Right ventricle myocardium inferior (tissue), 1 donor: ENCODE measurements around the gene ANGEL2. TPM values are rescaled to one million over a fixed set of nuclear protein-coding genes. Genes with fewer than 3 reads are reported as not detected.
"Not testable (repeated sequence)": the region's sequence is repeated elsewhere in the genome, so short reads cannot be mapped to it uniquely, and the experiment has no call there.

Experiments used
- ATAC-seq: fragments of 200-7000 bp; cut with Tn5 transposase; one replicate; pipeline ENCODE4 v1.9.1; 2020; ENCODE audit warnings: mild to moderate bottlenecking, moderate library complexity
- DNase-seq: peaks from one replicate; pipeline ENCODE4 v3.0.0; 2021; ENCODE audit errors: missing footprints
- intact Hi-C: fragments of 100-400 bp; cut with DNase I; formaldehyde crosslinking; loops from one replicate; pipeline ENCODE4 v1.11.0; 2022
- long read RNA-seq: library from polyadenylated mRNA; unstranded; transcript quantifications from one replicate; pipeline ENCODE4 v2.0.0, GENCODE V29; 2021
- total RNA-seq: library from RNA; stranded (reverse); fragmentation: NEBNext Ultra II Directional; extraction: Animal tissue kit (Norgen Biotek cat#: 25700); gene quantifications from one replicate; pipeline ENCODE4 v1.2.1, GENCODE V29; 2021
- donor health status: DM: no; HTN: yes; CAD: no; lungs with severe emphysema.

The ANGEL2 gene
- 14.3 TPM for total RNA-seq
- long read RNA-seq, full-length matches to known transcripts, result 1 of 8 reads
- long read RNA-seq, partial matches to known transcripts, result 1 of 8 reads
- long read RNA-seq, other reads (novel, unspliced or antisense), result 6 of 8 reads

GRCh38 chr1:213015099-213016050 lies at the start of gene ANGEL2:
ANGEL2 (minus strand) TSS chr1:213015867; CDS start chr1:213015671, 196 bp downstream.
- DNase-seq (peak; percentile 98), ATAC-seq (peak; percentile 99)
- intact Hi-C loops, result loop anchor here (5.0 kb wide), 1 partner anchor 37 kb away; the partner anchor contains the start of gene RPS6KC1

GRCh38 chr1:213061263-213061662 lies 45.6 kb upstream of the ANGEL2 start:
- ATAC-seq (no peak), DNase-seq (no peak)
- intact Hi-C loops, result no loop called here

- DNase-seq (no peak), ATAC-seq (no peak)
- intact Hi-C loops, result no loop called here
These were observed 45.2 kb upstream of the ANGEL2 start for GRCh38 chr1:213060836-213061235.

- intact Hi-C loops, result no loop called here
- ATAC-seq, result no peak
- DNase-seq, result no peak
These were observed 41.8 kb upstream of the ANGEL2 start for GRCh38 chr1:213057264-213058059.

GRCh38 chr1:213055767-213056166 lies 40.1 kb upstream of the ANGEL2 start:
- intact Hi-C loops, result no loop called here
- no peak for DNase-seq
- no peak for ATAC-seq

- DNase-seq (no peak), ATAC-seq (no peak)
- intact Hi-C loops, result loop anchor here (5.0 kb wide), 1 partner anchor 38 kb away; the partner anchor contains the start of gene ANGEL2
These were observed 39.3 kb upstream of the ANGEL2 start for GRCh38 chr1:213054733-213055591.

- intact Hi-C loops, result loop anchor here (5.0 kb wide), 1 partner anchor 37 kb away; the partner anchor contains the start of gene ANGEL2
- no peak for ATAC-seq
These were observed 38.5 kb upstream of the ANGEL2 start for GRCh38 chr1:213054142-213054541.

GRCh38 chr1:213053455-213053854 lies 37.8 kb upstream of the ANGEL2 start:
- ATAC-seq (no peak), DNase-seq (no peak)
- intact Hi-C loops, result loop anchor here (5.0 kb wide), 1 partner anchor 36 kb away; the partner anchor contains the start of gene ANGEL2

More at GRCh38 chr1:213054142-213054541, 38.5 kb upstream of the ANGEL2 start:
- DNase-seq, result no peak

- DNase-seq (no peak), ATAC-seq (no peak)
- intact Hi-C loops, result loop anchor here (5.0 kb wide), 1 partner anchor 35 kb away; the partner anchor contains the start of gene ANGEL2
These were observed 36.2 kb upstream of the ANGEL2 start for GRCh38 chr1:213051881-213052202.

- intact Hi-C loops, result loop anchor here (5.0 kb wide), 1 partner anchor 34 kb away; the partner anchor contains the start of gene ANGEL2
- DNase-seq (peak; percentile 94), ATAC-seq (peak; percentile 99)
These were observed 35.6 kb upstream of the ANGEL2 start, which contains the start of gene RPS6KC1 for GRCh38 chr1:213051127-213051880. RPS6KC1 (plus strand) TSS chr1:213051241; CDS start chr1:213051405, 164 bp downstream.

GRCh38 chr1:213050745-213051126 lies 35.1 kb upstream of the ANGEL2 start:
- ATAC-seq (peak; percentile 29), DNase-seq (no peak)
- intact Hi-C loops, result loop anchor here (5.0 kb wide), 1 partner anchor 33 kb away; the partner anchor contains the start of gene ANGEL2

GRCh38 chr1:213049232-213049631 lies 33.6 kb upstream of the ANGEL2 start:
- DNase-seq (no peak), ATAC-seq (no peak)
- intact Hi-C loops, result no loop called here

GRCh38 chr1:213045321-213046226 lies 29.9 kb upstream of the ANGEL2 start:
- intact Hi-C loops, ATAC-seq, DNase-seq: not testable (repeated sequence)

- intact Hi-C loops, result no loop called here
- no peak for DNase-seq
- no peak for ATAC-seq
These were observed 25.8 kb upstream of the ANGEL2 start for GRCh38 chr1:213041443-213041842.

- no peak for DNase-seq
- no peak for ATAC-seq
- intact Hi-C loops, result no loop called here
These were observed 19.9 kb upstream of the ANGEL2 start for GRCh38 chr1:213035573-213035972.

- no peak for DNase-seq
- intact Hi-C loops, result no loop called here
- no peak for ATAC-seq
These were observed 19.0 kb upstream of the ANGEL2 start for GRCh38 chr1:213034713-213035112.
